ENCODE data around the gene FBLN5.
"Not testable (repeated sequence)": the region's sequence is repeated elsewhere in the genome, so short reads cannot be mapped to it uniquely, and the experiment has no call there.

FBLN5 gene

GRCh38 chr14:91872517-91873470 lies 74.7 kb downstream of the FBLN5 start:
- Histone ChIP-seq H3K9ac (no peak overlapping the region), H3K4me3 (IDR thresholded peaks at IDR 0.05; ENCODE audit: insufficient read depth, low read depth, low read length) (no peak overlapping the region), H3K36me3 (ENCODE audit: insufficient read depth) (no peaks in the 10 kb centered on the region), H3K4me2 (no peak overlapping the region), H3K27me3 (ENCODE audit: insufficient read depth, low read depth) (peaks cover 9% of the 10 kb centered on the region; the same call in 1 of the 2 replicates), H3K79me2 (ENCODE audit: insufficient read depth, low read depth) (no peaks in the 10 kb centered on the region), H2AFZ (ENCODE audit: low read depth) (no peak overlapping the region), H3K27ac (no peak overlapping the region), H4K20me1 (ENCODE audit: insufficient read depth) (no peaks in the 10 kb centered on the region), H3K4me1 (ENCODE audit: low read depth, poor library complexity, severe bottlenecking) (peaks cover 9% of the 10 kb centered on the region)
- no peak for TF ChIP-seq CTCF (conservative IDR thresholded peaks at IDR 0.05; ENCODE audit: low read depth, low read length)

- Histone ChIP-seq H3K4me3 (IDR thresholded peaks at IDR 0.05; ENCODE audit: insufficient read depth, low read depth, low read length) (no peak overlapping the region), H3K27me3 (ENCODE audit: insufficient read depth, low read depth) (peaks cover 9% of the 10 kb centered on the region; the same call in 1 of the 2 replicates), H3K9ac (no peak overlapping the region), H4K20me1 (ENCODE audit: insufficient read depth) (no peaks in the 10 kb centered on the region), H3K4me1 (ENCODE audit: low read depth, poor library complexity, severe bottlenecking) (peaks cover 16% of the 10 kb centered on the region), H3K4me2 (no peak overlapping the region), H3K36me3 (ENCODE audit: insufficient read depth) (no peaks in the 10 kb centered on the region), H2AFZ (ENCODE audit: low read depth) (no peak overlapping the region), H3K27ac (no peak overlapping the region), H3K79me2 (ENCODE audit: insufficient read depth, low read depth) (no peaks in the 10 kb centered on the region)
- TF ChIP-seq CTCF (conservative IDR thresholded peaks at IDR 0.05; ENCODE audit: low read depth, low read length), result no peak
Observed at GRCh38 chr14:91872011-91872501, 75.4 kb downstream of the FBLN5 start.

GRCh38 chr14:91871401-91871800 lies 76.1 kb downstream of the FBLN5 start:
- peaks cover 23% of the 10 kb centered on the region for H3K4me1 ChIP-seq (ENCODE audit: low read depth, poor library complexity, severe bottlenecking)
- not testable (repeated sequence) for H3K36me3 ChIP-seq (ENCODE audit: insufficient read depth); H3K79me2 ChIP-seq (ENCODE audit: insufficient read depth, low read depth); H3K4me3 ChIP-seq (IDR thresholded peaks at IDR 0.05; ENCODE audit: insufficient read depth, low read depth, low read length); H3K27ac ChIP-seq; H3K4me2 ChIP-seq; H4K20me1 ChIP-seq (ENCODE audit: insufficient read depth); H3K27me3 ChIP-seq (ENCODE audit: insufficient read depth, low read depth); H2AFZ ChIP-seq (ENCODE audit: low read depth); H3K9ac ChIP-seq

GRCh38 chr14:91870890-91871289 lies 76.6 kb downstream of the FBLN5 start:
- Histone ChIP-seq H3K36me3 (ENCODE audit: insufficient read depth) (no peaks in the 10 kb centered on the region), H3K4me3 (IDR thresholded peaks at IDR 0.05; ENCODE audit: insufficient read depth, low read depth, low read length) (no peak overlapping the region), H3K4me1 (ENCODE audit: low read depth, poor library complexity, severe bottlenecking) (peaks cover 28% of the 10 kb centered on the region), H3K27ac (no peak overlapping the region), H3K4me2 (no peak overlapping the region), H2AFZ (ENCODE audit: low read depth) (no peak overlapping the region), H4K20me1 (ENCODE audit: insufficient read depth) (no peaks in the 10 kb centered on the region), H3K27me3 (ENCODE audit: insufficient read depth, low read depth) (peaks cover 9% of the 10 kb centered on the region; the same call in 1 of the 2 replicates), H3K9ac (no peak overlapping the region), H3K79me2 (ENCODE audit: insufficient read depth, low read depth) (no peaks in the 10 kb centered on the region)
- TF ChIP-seq CTCF (conservative IDR thresholded peaks at IDR 0.05; ENCODE audit: low read depth, low read length), result no peak

- H3K79me2 ChIP-seq (ENCODE audit: insufficient read depth, low read depth), result no peaks in the 10 kb centered on the region
- peaks cover 11% of the 10 kb centered on the region; the same call in 1 of the 2 replicates for H3K27me3 ChIP-seq (ENCODE audit: insufficient read depth, low read depth)
- peaks cover 37% of the 10 kb centered on the region for H3K4me1 ChIP-seq (ENCODE audit: low read depth, poor library complexity, severe bottlenecking)
- no peak overlapping the region for H2AFZ ChIP-seq (ENCODE audit: low read depth)
- H4K20me1 ChIP-seq (ENCODE audit: insufficient read depth), result peaks cover 4% of the 10 kb centered on the region; the same call in 1 of the 2 replicates
- H3K9ac ChIP-seq, result no peak overlapping the region
- H3K4me2 ChIP-seq, result no peak overlapping the region
- TF ChIP-seq CTCF (conservative IDR thresholded peaks at IDR 0.05; ENCODE audit: low read depth, low read length), result no peak
- no peak overlapping the region for H3K4me3 ChIP-seq (IDR thresholded peaks at IDR 0.05; ENCODE audit: insufficient read depth, low read depth, low read length)
- H3K27ac ChIP-seq, result no peak overlapping the region
- H3K36me3 ChIP-seq (ENCODE audit: insufficient read depth), result no peaks in the 10 kb centered on the region
Observed at GRCh38 chr14:91870001-91870400, 77.5 kb downstream of the FBLN5 start.

Data from KMS-11 (cell line).